Endothelial cell of umbilical vein (primary cell): ENCODE measurements around the gene SAMD1. TPM values are rescaled to one million over a fixed set of nuclear protein-coding genes. Genes with fewer than 3 reads are reported as not detected.

Source experiments
- BruUV-seq: library from RNA; stranded (reverse); fragments of 400-500 nt; replicated peaks from 2 replicates; lab custom pipeline; 2021; lab: Mats Ljungman, UMichigan
- CTCF ChIA-PET: fragments of 300-600, 350-600 bp; sonication (Branson Sonifier 250); formaldehyde crosslinking; loops from one replicate; lab custom pipeline; 2021; ENCODE audit warnings: antibody characterized with exemption, inconsistent platforms; lab: Charles Lee
- POLR2A ChIA-PET: fragments of 300-600, 350-600 bp; sonication (Branson Sonifier 250); formaldehyde crosslinking; loops from one replicate; lab custom pipeline; 2021; ENCODE audit warnings: antibody characterized with exemption, inconsistent platforms; lab: Charles Lee
- DNase-seq: peaks from one replicate; pipeline ENCODE4 v3.0.0-alpha.2; 2011; ENCODE audit warnings: low read depth, low spot score
- FAIRE-seq: peaks from 2 replicates; lab custom pipeline; 2011; peaks lifted over from hg19 to GRCh38; lab: Jason Lieb, UNC
- H2AFZ ChIP-seq: 2 replicates; pipeline ENCODE4 v1.6.0; 2012; ENCODE audit warnings: low read depth, low read length, control low read depth, inconsistent platforms
- H3K27ac ChIP-seq: 2 replicates; pipeline ENCODE4 v1.5.1; 2011; ENCODE audit warnings: low read depth, mild to moderate bottlenecking, control low read depth, low read length, moderate library complexity; ENCODE audit not compliant: insufficient read depth
- H3K27me3 ChIP-seq, 2 experiments: 2 replicates each; pipeline versions ENCODE4 v1.6.0 to v1.6.1; 2011; ENCODE audit warnings: low read length in 2 of 2, mixed read lengths in 1 of 2; ENCODE audit not compliant: control insufficient read depth in 2 of 2, insufficient read depth in 2 of 2
- H3K36me3 ChIP-seq, 2 experiments: 2 replicates in 1 of 2; 3 replicates in 1 of 2; pipeline ENCODE4 v1.5.1; 2011; ENCODE audit warnings: low read length in 2 of 2, mild to moderate bottlenecking in 1 of 2, moderate library complexity in 1 of 2; ENCODE audit not compliant: control insufficient read depth in 2 of 2, insufficient read depth in 2 of 2; ENCODE audit errors: extremely low read depth in 1 of 2
- H3K4me1 ChIP-seq: 3 replicates; pipeline ENCODE4 v1.5.1; 2011; ENCODE audit warnings: mild to moderate bottlenecking, low read length; ENCODE audit not compliant: control insufficient read depth, insufficient read depth; ENCODE audit errors: extremely low read depth
- H3K4me2 ChIP-seq: 2 replicates; pipeline ENCODE4 v1.6.1; 2011; ENCODE audit warnings: low read length, control low read depth, mixed read lengths; ENCODE audit not compliant: insufficient read depth
- H3K4me3 ChIP-seq, 3 experiments: fragments of 200-600 bp in 1 of 3; sonication (generic), shearing (Covaris generic) in 1 of 3; replicated peaks in 1 of 3; 2 replicates each; pipeline ENCODE4 v1.5.1; 2011 to 2016; ENCODE audit warnings: control low read depth in 3 of 3, low read length in 3 of 3, mild to moderate bottlenecking in 2 of 3, inconsistent platforms in 1 of 3, low read depth in 1 of 3, moderate library complexity in 1 of 3; ENCODE audit not compliant: insufficient read depth in 1 of 3
- H3K79me2 ChIP-seq: 2 replicates; pipeline ENCODE4 v1.6.0; 2012; ENCODE audit warnings: low read length, inconsistent platforms; ENCODE audit not compliant: control insufficient read depth, insufficient read depth
- H3K9ac ChIP-seq: replicated peaks from 2 replicates; pipeline ENCODE3; 2011; ENCODE audit warnings: low read length, control low read depth; ENCODE audit not compliant: insufficient read depth; ENCODE audit errors: extremely low read depth
- H3K9me1 ChIP-seq: replicated peaks from 3 replicates; pipeline ENCODE4 v1.6.0; 2011; ENCODE audit warnings: mild to moderate bottlenecking, low read length; ENCODE audit not compliant: control insufficient read depth, insufficient read depth; ENCODE audit errors: extremely low read depth
- H3K9me3 ChIP-seq: replicated peaks from 2 replicates; pipeline ENCODE4 v1.5.1; 2012; ENCODE audit warnings: low read length, inconsistent platforms; ENCODE audit not compliant: control insufficient read depth, insufficient read depth
- H4K20me1 ChIP-seq: replicated peaks from 2 replicates; pipeline ENCODE3; 2011; ENCODE audit warnings: mild to moderate bottlenecking, low read length; ENCODE audit not compliant: control insufficient read depth, insufficient read depth; ENCODE audit errors: extremely low read depth
- EZH2 ChIP-seq: IDR thresholded peaks from 2 replicates; pipeline ENCODE4 v1.6.1; 2012; ENCODE audit warnings: borderline replicate concordance, low read depth, mild to moderate bottlenecking, moderate library complexity, low read length, inconsistent platforms; ENCODE audit not compliant: severe bottlenecking
- FOS ChIP-seq: IDR thresholded peaks from 2 replicates; pipeline ENCODE4 v1.6.1; 2011; ENCODE audit warnings: mild to moderate bottlenecking, low read length, moderate library complexity, borderline replicate concordance; ENCODE audit not compliant: insufficient read depth
- GATA2 ChIP-seq: IDR thresholded peaks from 2 replicates; pipeline ENCODE4 v1.7.0; 2011; ENCODE audit warnings: low read depth, mild to moderate bottlenecking, moderate library complexity, mixed read lengths, low read length; ENCODE audit not compliant: insufficient read length, insufficient read depth
- JUN ChIP-seq: IDR thresholded peaks from 2 replicates; pipeline ENCODE4 v1.6.1; 2011; ENCODE audit warnings: borderline replicate concordance, low read depth; ENCODE audit not compliant: insufficient read length, insufficient read depth
- MAX ChIP-seq: IDR thresholded peaks from 2 replicates; pipeline ENCODE4 v1.6.1; 2011; ENCODE audit not compliant: insufficient read depth, insufficient read length
- MYC ChIP-seq: IDR thresholded peaks from one replicate; pipeline ENCODE4 v1.6.1; 2011; ENCODE audit warnings: mild to moderate bottlenecking, low read depth, low read length
- POLR2A ChIP-seq: IDR thresholded peaks from 2 replicates; pipeline ENCODE4 v1.6.1; 2012; ENCODE audit warnings: low read depth, mild to moderate bottlenecking, control low read depth, low read length
- POLR2AphosphoS5 ChIP-seq: IDR thresholded peaks from 2 replicates; pipeline ENCODE4 v1.6.1; 2012; ENCODE audit warnings: low read depth, mild to moderate bottlenecking, control low read depth, low read length, moderate library complexity; ENCODE audit not compliant: insufficient read depth
- dilution Hi-C: fragments of 300-500 bp; cut with MboI; formaldehyde crosslinking; loops from one replicate; pipeline ENCODE4 v1.15.0; 2019; ENCODE audit warnings: low sequenced_read_pairs; ENCODE audit not compliant: extremely low pct_ligation_motif_present
- intact Hi-C: fragments of 100-400 bp; cut with micrococcal nuclease; formaldehyde crosslinking; loops from one replicate; pipeline ENCODE4 v1.10.0; 2022
- polyA plus RNA-seq, 4 experiments: library from polyadenylated mRNA; depleted of rRNA in 3 of 4; stranded (reverse) in 3 of 4; unstranded in 1 of 4; fragments of >200 nt; gene quantifications; 2 replicates each; pipeline versions ENCODE4 v1.2.1 to v1.2.3, GENCODE V29; 2011 to 2012; ENCODE audit warnings: missing spikeins in 1 of 4
- total RNA-seq: library from RNA; stranded (reverse); gene quantifications from 2 replicates; pipeline ENCODE4 v1.2.3, GENCODE V29; 2021
- TF ChIP-seq, protein P1 (sequence below), 2 donors: IDR thresholded peaks; 1 replicate in 1 of 2; 2 replicates in 1 of 2; pipeline ENCODE4 v1.5.1; 2011; ENCODE audit warnings: low read length in 2 of 2, mild to moderate bottlenecking in 2 of 2, moderate library complexity in 2 of 2, control low read depth in 1 of 2, inconsistent platforms in 1 of 2, low read depth in 1 of 2; ENCODE audit not compliant: insufficient read depth in 1 of 2; ENCODE audit errors: extremely low read depth in 1 of 2

SAMD1 gene
- total and polyA plus RNA-seq, 2 donors (not counting 3 experiments of a cell fraction or from before 2014, with no cell fraction given) = 14.1 to 35.9 TPM

DNA sequence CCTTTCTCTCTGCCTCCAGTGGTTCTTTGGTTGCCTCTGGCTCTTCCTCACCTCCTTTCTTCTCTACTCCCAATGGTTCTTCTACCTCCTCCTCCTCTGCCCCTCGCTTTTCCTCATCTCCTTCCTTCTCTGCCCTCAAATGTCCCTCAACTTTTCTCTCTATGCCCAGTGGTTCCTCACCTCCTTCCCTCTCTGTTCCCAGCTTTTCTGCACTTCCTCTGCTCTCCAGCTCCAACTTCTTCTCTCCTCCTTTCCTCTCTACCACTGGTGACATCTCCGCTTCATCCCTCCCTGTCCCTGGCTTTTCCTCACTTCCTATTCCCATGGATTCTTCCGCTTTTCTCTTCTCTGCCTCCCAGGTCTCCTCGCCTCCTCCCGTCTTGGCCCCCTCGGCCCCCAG, 36.5 kb downstream of the SAMD1 start:
- no peak overlapping the region for H3K4me2 ChIP-seq
- DNase-seq (no peak), FAIRE-seq (no peak)
- intact Hi-C loops = no loop called here
- dilution Hi-C loops = no loop called here
- H3K27ac ChIP-seq = no peak overlapping the region
- H3K36me3 ChIP-seq = no peaks in the 10 kb centered on the region
- BruUV-seq = no TSS peak
- no peaks in the 10 kb centered on the region for H3K79me2 ChIP-seq
- H3K4me1 ChIP-seq = no peaks in the 10 kb centered on the region
- CTCF ChIA-PET = interaction anchor here (1.0 to 1.1 kb wide), 2 partner anchors 12 to 18 kb away, joined by 4 to 7 read pairs; partner anchors contain the start of gene MISP3
- TF ChIP-seq POLR2AphosphoS5 (no peak), MAX (no peak)
- H3K4me3 ChIP-seq = no peak overlapping the region
- no peaks in the 10 kb centered on the region for H4K20me1 ChIP-seq
- H3K9ac ChIP-seq = no peak overlapping the region
- POLR2A ChIA-PET = no interaction called here
- no peak overlapping the region for H2AFZ ChIP-seq
- peaks cover 6% of the 10 kb centered on the region in 2 experiments for H3K27me3 ChIP-seq
- H3K9me3 ChIP-seq = no peaks in the 10 kb centered on the region
- no peaks in the 10 kb centered on the region for H3K9me1 ChIP-seq

GRCh38 chr19:14053500-14053899, 37.1 kb downstream of the SAMD1 start:
- dilution Hi-C loops = no loop called here
- no peak for FAIRE-seq
- H3K9ac ChIP-seq = no peak overlapping the region
- BruUV-seq = no TSS peak
- H3K27ac ChIP-seq = no peak overlapping the region
- no peak for TF ChIP-seq JUN
- no peak for TF ChIP-seq MYC
- TF ChIP-seq MAX = no peak
- TF ChIP-seq POLR2AphosphoS5 = no peak
- TF ChIP-seq FOS = no peak
- no peak for TF ChIP-seq GATA2
- no peak for TF ChIP-seq EZH2
- TF ChIP-seq POLR2A = no peak
- TF ChIP-seq, protein P1, sequence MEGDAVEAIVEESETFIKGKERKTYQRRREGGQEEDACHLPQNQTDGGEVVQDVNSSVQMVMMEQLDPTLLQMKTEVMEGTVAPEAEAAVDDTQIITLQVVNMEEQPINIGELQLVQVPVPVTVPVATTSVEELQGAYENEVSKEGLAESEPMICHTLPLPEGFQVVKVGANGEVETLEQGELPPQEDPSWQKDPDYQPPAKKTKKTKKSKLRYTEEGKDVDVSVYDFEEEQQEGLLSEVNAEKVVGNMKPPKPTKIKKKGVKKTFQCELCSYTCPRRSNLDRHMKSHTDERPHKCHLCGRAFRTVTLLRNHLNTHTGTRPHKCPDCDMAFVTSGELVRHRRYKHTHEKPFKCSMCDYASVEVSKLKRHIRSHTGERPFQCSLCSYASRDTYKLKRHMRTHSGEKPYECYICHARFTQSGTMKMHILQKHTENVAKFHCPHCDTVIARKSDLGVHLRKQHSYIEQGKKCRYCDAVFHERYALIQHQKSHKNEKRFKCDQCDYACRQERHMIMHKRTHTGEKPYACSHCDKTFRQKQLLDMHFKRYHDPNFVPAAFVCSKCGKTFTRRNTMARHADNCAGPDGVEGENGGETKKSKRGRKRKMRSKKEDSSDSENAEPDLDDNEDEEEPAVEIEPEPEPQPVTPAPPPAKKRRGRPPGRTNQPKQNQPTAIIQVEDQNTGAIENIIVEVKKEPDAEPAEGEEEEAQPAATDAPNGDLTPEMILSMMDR (IDR thresholded peaks at IDR 0.05; ENCODE audit: extremely low read depth in 1 of 2, insufficient read depth in 1 of 2, low read depth in 1 of 2, low read length in 2 of 2) = no peak
- no peaks in the 10 kb centered on the region for H3K9me1 ChIP-seq
- ChIA-PET CTCF (interaction anchor here (0.9 to 3.4 kb wide), 6 partner anchors 10 to 22 kb away, joined by 3 to 14 read pairs (median 7); partner anchors contain the start of genes IL27RA and MISP3), POLR2A (no interaction called here)
- no peak overlapping the region for H3K4me3 ChIP-seq
- no peaks in the 10 kb centered on the region for H3K36me3 ChIP-seq
- DNase-seq = no peak
- no peak overlapping the region for H2AFZ ChIP-seq
- intact Hi-C loops = no loop called here
- no peaks in the 10 kb centered on the region for H3K4me1 ChIP-seq
- no peaks in the 10 kb centered on the region for H3K9me3 ChIP-seq
- H4K20me1 ChIP-seq = no peaks in the 10 kb centered on the region
- no peak overlapping the region for H3K4me2 ChIP-seq
- no peaks in the 10 kb centered on the region for H3K79me2 ChIP-seq
- peaks cover 3 to 4% of the 10 kb centered on the region in 2 experiments for H3K27me3 ChIP-seq
